ENCODE data around the gene CCDC190.
"Not testable (repeated sequence)": the region's sequence is repeated elsewhere in the genome, so short reads cannot be mapped to it uniquely, and the experiment has no call there.

GRCh38 chr1:162807503-162807902 is 53.5 kb downstream of the CCDC190 start:
- not testable (repeated sequence) for TF ChIP-seq EZH2phosphoT487 (IDR thresholded peaks at IDR 0.05; ENCODE audit: low read depth, severe bottlenecking, unreplicated experiment); CTCF (IDR thresholded peaks at IDR 0.05; ENCODE audit: poor library complexity); EZH2 (IDR thresholded peaks at IDR 0.05; ENCODE audit: borderline replicate concordance)
